Iris pigment epithelial cell (primary cell): ENCODE results near the gene PSMD4.

Source experiments
- DNase-seq: peaks from one replicate; pipeline ENCODE4 v3.0.0-alpha.2; 2011; ENCODE audit warnings: low read depth

The PSMD4 gene

GRCh38 chr1:151309811-151310323 is 55.3 kb downstream of the PSMD4 start:
- peak; percentile 84 for DNase-seq

GRCh38 chr1:151311011-151311410 is 56.5 kb downstream of the PSMD4 start:
- peak; percentile 48 for DNase-seq

GRCh38 chr1:151311589-151312331 is 57.2 kb downstream of the PSMD4 start:
- peak; percentile 100 for DNase-seq

- peak; percentile 39 for DNase-seq
These were observed 57.9 kb downstream of the PSMD4 start for GRCh38 chr1:151312411-151312810.

- DNase-seq, result no peak
These were observed 58.3 kb downstream of the PSMD4 start for GRCh38 chr1:151312826-151313225.

GRCh38 chr1:151313501-151313900 is 59.0 kb downstream of the PSMD4 start:
- no peak for DNase-seq

GRCh38 chr1:151314137-151314875 is 59.8 kb downstream of the PSMD4 start:
- peak; percentile 71 for DNase-seq

- no peak for DNase-seq
These were observed 61.2 kb downstream of the PSMD4 start for GRCh38 chr1:151315565-151316235.
